T-helper 1 cell treated with Interleukin-12 subunit alpha and Interleukin-12 subunit beta and Interleukin-4 antibody, amounts not matched to agents 30 μg/mL and 1 μg/mL, for 36 hours (primary cell): ENCODE measurements around the gene TNS4.

Experiments used
- H3K27ac Mint-ChIP-seq: one replicate; pipeline ENCODE4 v1.8.0; 2021; ENCODE audit warnings: mild to moderate bottlenecking, mixed read lengths
- H3K27me3 Mint-ChIP-seq: one replicate; pipeline ENCODE4 v1.8.0; 2021; ENCODE audit warnings: low read depth, mixed read lengths
- H3K36me3 Mint-ChIP-seq: one replicate; pipeline ENCODE4 v1.8.0; 2021; ENCODE audit warnings: low read depth, mixed read lengths
- H3K4me1 Mint-ChIP-seq: one replicate; pipeline ENCODE4 v1.8.0; 2021; ENCODE audit warnings: low read depth, mixed read lengths
- H3K4me3 Mint-ChIP-seq: one replicate; pipeline ENCODE4 v1.8.0; 2021; ENCODE audit warnings: mild to moderate bottlenecking, moderate library complexity, mixed read lengths
- H3K9me3 Mint-ChIP-seq: one replicate; pipeline ENCODE4 v1.8.0; 2021; ENCODE audit warnings: mixed read lengths

The TNS4 gene

GRCh38 chr17:40515011-40515410 lies 13.6 kb upstream of the TNS4 start:
- H3K27ac Mint-ChIP-seq, result peak overlapping the region; percentile 95
- no peaks in the 10 kb centered on the region for H3K27me3 Mint-ChIP-seq
- H3K36me3 Mint-ChIP-seq, result peaks cover 19% of the 10 kb centered on the region
- H3K4me1 Mint-ChIP-seq, result peaks cover 61% of the 10 kb centered on the region
- H3K4me3 Mint-ChIP-seq, result peak overlapping the region; percentile 87
- no peaks in the 10 kb centered on the region for H3K9me3 Mint-ChIP-seq

GRCh38 chr17:40514013-40514875 lies 12.8 kb upstream of the TNS4 start:
- H3K27me3 Mint-ChIP-seq, result no peaks in the 10 kb centered on the region
- peak overlapping the region; percentile 67 for H3K4me3 Mint-ChIP-seq
- peak overlapping the region; percentile 76 for H3K27ac Mint-ChIP-seq
- H3K4me1 Mint-ChIP-seq, result peaks cover 58% of the 10 kb centered on the region
- H3K9me3 Mint-ChIP-seq, result no peaks in the 10 kb centered on the region
- H3K36me3 Mint-ChIP-seq, result peaks cover 14% of the 10 kb centered on the region

- Mint-ChIP-seq H3K27ac (no peak overlapping the region), H3K4me1 (peaks cover 41% of the 10 kb centered on the region), H3K27me3 (no peaks in the 10 kb centered on the region), H3K36me3 (peaks cover 6% of the 10 kb centered on the region), H3K9me3 (no peaks in the 10 kb centered on the region), H3K4me3 (no peak overlapping the region)
These were observed 10.3 kb upstream of the TNS4 start for GRCh38 chr17:40511667-40512220.

GRCh38 chr17:40511136-40511535 lies 9.7 kb upstream of the TNS4 start:
- no peaks in the 10 kb centered on the region for H3K27me3 Mint-ChIP-seq
- H3K27ac Mint-ChIP-seq, result no peak overlapping the region
- H3K9me3 Mint-ChIP-seq, result no peaks in the 10 kb centered on the region
- no peak overlapping the region for H3K4me3 Mint-ChIP-seq
- H3K36me3 Mint-ChIP-seq, result peaks cover 3% of the 10 kb centered on the region
- H3K4me1 Mint-ChIP-seq, result peaks cover 37% of the 10 kb centered on the region

- H3K4me3 Mint-ChIP-seq, result no peak overlapping the region
- H3K27ac Mint-ChIP-seq, result no peak overlapping the region
- H3K9me3 Mint-ChIP-seq, result no peaks in the 10 kb centered on the region
- no peaks in the 10 kb centered on the region for H3K27me3 Mint-ChIP-seq
- H3K36me3 Mint-ChIP-seq, result peaks cover 5% of the 10 kb centered on the region
- H3K4me1 Mint-ChIP-seq, result peaks cover 33% of the 10 kb centered on the region
These were observed 8.9 kb upstream of the TNS4 start for GRCh38 chr17:40510328-40510648.

GRCh38 chr17:40509626-40510327 lies 8.4 kb upstream of the TNS4 start:
- H3K27ac Mint-ChIP-seq, result no peak overlapping the region
- no peak overlapping the region for H3K4me3 Mint-ChIP-seq
- peaks cover 32% of the 10 kb centered on the region for H3K4me1 Mint-ChIP-seq
- H3K27me3 Mint-ChIP-seq, result no peaks in the 10 kb centered on the region
- no peaks in the 10 kb centered on the region for H3K9me3 Mint-ChIP-seq
- peaks cover 6% of the 10 kb centered on the region for H3K36me3 Mint-ChIP-seq

- H3K4me3 Mint-ChIP-seq, result no peak overlapping the region
- no peaks in the 10 kb centered on the region for H3K9me3 Mint-ChIP-seq
- no peaks in the 10 kb centered on the region for H3K27me3 Mint-ChIP-seq
- peaks cover 18% of the 10 kb centered on the region for H3K4me1 Mint-ChIP-seq
- H3K36me3 Mint-ChIP-seq, result peaks cover 3% of the 10 kb centered on the region
- H3K27ac Mint-ChIP-seq, result no peak overlapping the region
These were observed 5.4 kb upstream of the TNS4 start for GRCh38 chr17:40506786-40507185.

- H3K4me1 Mint-ChIP-seq, result peaks cover 9% of the 10 kb centered on the region
- H3K9me3 Mint-ChIP-seq, result no peaks in the 10 kb centered on the region
- H3K27me3 Mint-ChIP-seq, result no peaks in the 10 kb centered on the region
- H3K36me3 Mint-ChIP-seq, result peaks cover 3% of the 10 kb centered on the region
- no peak overlapping the region for H3K27ac Mint-ChIP-seq
- no peak overlapping the region for H3K4me3 Mint-ChIP-seq
These were observed 1.7 kb upstream of the TNS4 start for GRCh38 chr17:40503154-40503553.

- H3K27me3 Mint-ChIP-seq, result no peaks in the 10 kb centered on the region
These were observed 1.3 kb upstream of the TNS4 start for GRCh38 chr17:40502716-40503115.

GRCh38 chr17:40500709-40501108 lies 714 bp downstream of the TNS4 start:
- peaks cover 12% of the 10 kb centered on the region for H3K4me1 Mint-ChIP-seq
- peaks cover 3% of the 10 kb centered on the region for H3K36me3 Mint-ChIP-seq

More at GRCh38 chr17:40502716-40503115, 1.3 kb upstream of the TNS4 start:
- no peaks in the 10 kb centered on the region for H3K9me3 Mint-ChIP-seq
- H3K36me3 Mint-ChIP-seq, result peaks cover 3% of the 10 kb centered on the region
- H3K4me3 Mint-ChIP-seq, result no peak overlapping the region
- peaks cover 9% of the 10 kb centered on the region for H3K4me1 Mint-ChIP-seq
- no peak overlapping the region for H3K27ac Mint-ChIP-seq

GRCh38 chr17:40500190-40500589 lies 1.2 kb downstream of the TNS4 start:
- no peaks in the 10 kb centered on the region for H3K27me3 Mint-ChIP-seq
- no peaks in the 10 kb centered on the region for H3K9me3 Mint-ChIP-seq
- peaks cover 1% of the 10 kb centered on the region for H3K36me3 Mint-ChIP-seq
- no peak overlapping the region for H3K4me3 Mint-ChIP-seq
- peaks cover 13% of the 10 kb centered on the region for H3K4me1 Mint-ChIP-seq
- H3K27ac Mint-ChIP-seq, result no peak overlapping the region

More at GRCh38 chr17:40500709-40501108, 714 bp downstream of the TNS4 start:
- Mint-ChIP-seq H3K27ac (no peak overlapping the region), H3K9me3 (no peaks in the 10 kb centered on the region), H3K27me3 (no peaks in the 10 kb centered on the region), H3K4me3 (no peak overlapping the region)

- Mint-ChIP-seq H3K27ac (no peak overlapping the region), H3K27me3 (no peaks in the 10 kb centered on the region), H3K4me3 (no peak overlapping the region), H3K9me3 (no peaks in the 10 kb centered on the region), H3K4me1 (peaks cover 14% of the 10 kb centered on the region), H3K36me3 (peaks cover 2% of the 10 kb centered on the region)
These were observed 1.8 kb downstream of the TNS4 start for GRCh38 chr17:40499551-40500189.

GRCh38 chr17:40498281-40499084 lies 2.9 kb downstream of the TNS4 start:
- no peaks in the 10 kb centered on the region for H3K27me3 Mint-ChIP-seq
- no peaks in the 10 kb centered on the region for H3K9me3 Mint-ChIP-seq
- no peak overlapping the region for H3K4me3 Mint-ChIP-seq
- H3K36me3 Mint-ChIP-seq, result peaks cover 2% of the 10 kb centered on the region
- no peak overlapping the region for H3K27ac Mint-ChIP-seq
- peaks cover 14% of the 10 kb centered on the region for H3K4me1 Mint-ChIP-seq

- H3K36me3 Mint-ChIP-seq, result peaks cover 5% of the 10 kb centered on the region
- H3K4me3 Mint-ChIP-seq, result no peak overlapping the region
- H3K27ac Mint-ChIP-seq, result no peak overlapping the region
- H3K9me3 Mint-ChIP-seq, result no peaks in the 10 kb centered on the region
- no peaks in the 10 kb centered on the region for H3K27me3 Mint-ChIP-seq
- H3K4me1 Mint-ChIP-seq, result peaks cover 18% of the 10 kb centered on the region
These were observed 3.7 kb downstream of the TNS4 start for GRCh38 chr17:40497695-40498094.
